HEK293 (cell line): ENCODE data around the gene NAGA.

Experiments
- REST ChIP-seq: fragments of 450-650 bp; formaldehyde crosslinking; IDR thresholded peaks from 2 replicates; pipeline ENCODE4 v1.5.1; 2016; ENCODE audit warnings: missing biosample characterization, missing genetic modification characterization
- ZNF596 ChIP-seq: fragments of 450-650 bp; IDR thresholded peaks from 2 replicates; pipeline ENCODE4 v1.5.0; 2018; ENCODE audit warnings: missing biosample characterization, mild to moderate bottlenecking, missing genetic modification characterization, moderate library complexity

The NAGA gene

GRCh38 chr22:42010778-42011177 lies 59.8 kb downstream of the NAGA start (continued):
- TF ChIP-seq REST: no peak
- no peak for TF ChIP-seq ZNF596
